GM19397 (cell line): ENCODE measurements around the gene ZBTB20.

Experiments
- ATAC-seq: cut with Tn5 transposase; IDR thresholded peaks from one replicate; pipeline ENCODE4 v1.9.1; 2021; ENCODE audit warnings: mild to moderate bottlenecking, moderate library complexity; ENCODE audit not compliant: unreplicated experiment

Gene ZBTB20

DNA sequence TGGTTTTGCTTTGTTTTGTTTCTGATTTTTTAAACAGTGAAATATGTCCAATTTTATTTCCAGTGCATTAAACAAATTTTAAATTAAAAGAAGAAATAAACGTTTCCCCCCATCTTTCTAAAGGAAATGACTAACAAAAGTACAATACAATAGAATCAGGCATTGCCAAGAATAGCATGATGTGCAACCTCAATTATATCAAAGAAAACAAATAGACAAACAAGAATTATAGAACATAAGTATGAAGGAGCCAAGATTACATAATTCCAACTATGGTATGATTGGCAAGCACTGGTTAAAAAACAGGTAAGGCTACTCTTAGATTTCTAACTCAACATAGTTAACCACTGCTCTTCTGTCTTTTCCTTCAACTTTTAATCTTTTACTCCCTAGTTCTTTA lies 826.8 kb downstream of the ZBTB20 start:
- no peak for ATAC-seq

DNA sequence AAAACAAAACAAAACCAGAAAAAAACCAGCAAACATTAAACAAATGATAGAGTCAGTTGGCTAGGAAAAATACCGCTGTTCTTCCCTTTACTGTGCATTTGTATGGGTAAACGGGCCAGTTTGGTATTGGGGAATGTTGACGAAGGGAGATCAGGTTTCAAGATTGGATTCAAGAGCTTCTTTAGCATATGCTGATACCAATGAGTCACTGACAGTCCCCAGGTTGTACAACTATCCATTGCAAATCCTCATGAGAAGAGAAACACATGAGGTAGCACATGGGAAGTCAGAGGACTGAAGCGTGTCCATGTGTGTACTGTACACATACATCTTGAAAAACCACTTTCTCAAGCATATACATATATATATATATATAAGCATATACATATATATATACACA lies 827.6 kb downstream of the ZBTB20 start:
- no peak for ATAC-seq

DNA sequence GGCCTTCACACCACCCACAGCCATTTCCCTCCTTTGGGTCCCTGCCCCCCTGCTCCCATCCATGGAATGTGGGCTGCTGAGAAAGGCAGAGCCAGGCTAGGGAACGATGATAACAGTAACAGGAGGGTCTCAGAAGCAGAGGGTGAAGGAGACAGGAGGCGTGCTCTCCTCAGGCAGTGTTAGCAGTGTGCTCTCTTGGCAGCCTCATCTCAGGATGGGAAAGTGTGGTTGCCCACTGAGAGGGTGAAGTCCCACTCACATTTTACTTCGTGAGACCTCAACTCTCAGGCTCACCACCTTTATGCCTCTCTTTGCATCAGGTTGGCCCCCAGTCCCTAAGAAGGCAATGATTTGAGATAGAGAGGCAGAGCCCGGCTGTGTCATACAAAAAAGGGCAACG lies 828.8 kb downstream of the ZBTB20 start:
- ATAC-seq, result no peak

GRCh38 chr3:114314282-114314681 lies 832.8 kb downstream of the ZBTB20 start:
- ATAC-seq, result no peak

- no peak for ATAC-seq
Measured at GRCh38 chr3:114313426-114313825, 833.7 kb downstream of the ZBTB20 start.

DNA sequence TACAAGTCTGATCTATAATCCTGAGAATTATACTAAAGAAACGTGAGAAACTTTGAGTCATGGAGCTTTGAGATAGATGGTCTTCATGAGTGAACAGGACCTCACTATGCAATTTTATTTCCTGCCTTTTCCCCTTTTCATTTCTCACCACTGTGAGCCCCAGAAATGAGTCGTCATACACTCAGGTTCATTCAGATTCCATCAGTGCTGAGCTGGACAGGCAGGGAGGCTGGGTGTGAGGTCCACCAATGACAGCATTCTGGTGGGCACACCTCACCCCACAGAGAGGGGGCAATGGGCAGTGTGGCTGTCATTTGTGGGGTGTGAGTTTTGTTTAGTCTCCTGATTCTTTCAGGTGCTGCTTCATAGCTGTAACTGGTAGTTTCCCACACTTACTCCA lies 836.4 kb downstream of the ZBTB20 start:
- ATAC-seq, result no peak

DNA sequence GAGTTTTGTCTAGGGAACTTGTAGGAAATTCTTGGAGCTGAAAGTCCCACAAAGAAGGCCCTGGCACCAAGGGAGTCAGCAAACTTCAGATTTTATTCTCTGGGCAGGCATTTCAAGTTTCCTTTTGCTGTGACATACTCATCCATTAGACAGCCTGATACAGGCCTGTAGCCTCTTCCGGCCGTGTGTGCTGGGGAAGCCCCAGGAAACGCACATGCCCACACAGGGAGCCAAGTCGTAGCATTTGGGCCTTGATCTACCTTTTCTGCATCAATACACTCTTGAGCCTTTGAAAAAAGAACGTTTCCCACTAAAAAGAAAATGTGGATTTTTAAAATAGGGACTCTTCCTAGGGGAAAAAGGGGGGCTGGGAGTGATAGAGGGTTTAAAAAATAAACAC lies 838.3 kb downstream of the ZBTB20 start:
- peak; percentile 87 for ATAC-seq

- ATAC-seq, result peak; percentile 12
Measured at GRCh38 chr3:114308377-114308776, 838.7 kb downstream of the ZBTB20 start.

DNA sequence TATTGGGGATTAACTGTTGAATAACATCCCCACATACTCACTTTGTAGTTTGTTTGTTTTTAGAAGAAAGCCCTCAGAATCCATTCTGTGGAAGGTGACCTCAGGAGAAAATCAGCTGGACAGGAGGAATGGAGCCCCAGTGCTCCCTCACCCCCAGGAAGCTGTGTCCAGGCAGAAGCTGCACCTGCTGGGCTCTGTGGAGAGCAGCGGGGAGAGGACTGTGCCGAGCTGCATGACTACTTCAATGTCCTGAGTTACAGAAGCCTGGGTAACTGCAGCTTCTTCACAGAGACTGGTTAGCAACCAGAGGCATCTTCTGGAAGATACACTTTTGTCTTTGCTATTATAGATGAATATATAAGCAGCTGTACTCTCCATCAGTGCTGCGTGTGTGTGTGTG lies 839.3 kb downstream of the ZBTB20 start:
- ATAC-seq, result no peak

GRCh38 chr3:114307222-114307830 lies 839.8 kb downstream of the ZBTB20 start:
- no peak for ATAC-seq

GRCh38 chr3:114299941-114300624 lies 847.0 kb downstream of the ZBTB20 start:
- ATAC-seq, result no peak

DNA sequence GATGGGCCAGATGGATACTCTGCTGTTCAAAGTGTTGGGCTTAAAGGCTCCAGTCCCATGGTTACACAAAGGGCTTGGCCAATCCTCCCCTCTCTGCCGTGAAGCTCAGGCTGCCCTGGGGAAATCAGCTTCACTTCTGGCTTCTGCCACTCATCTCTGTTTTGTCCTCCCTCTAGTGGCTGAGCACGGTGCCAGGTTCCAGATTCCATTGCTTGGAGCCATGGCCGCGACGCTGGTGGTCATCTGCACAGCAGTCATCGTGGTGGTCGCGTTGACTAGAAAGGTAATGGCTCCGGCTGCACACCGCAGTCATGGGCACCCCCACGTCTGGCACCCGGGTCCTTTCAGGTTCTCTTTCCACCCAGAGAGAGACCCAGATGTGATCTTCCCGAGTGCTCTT lies 847.7 kb downstream of the ZBTB20 start:
- ATAC-seq, result no peak

DNA sequence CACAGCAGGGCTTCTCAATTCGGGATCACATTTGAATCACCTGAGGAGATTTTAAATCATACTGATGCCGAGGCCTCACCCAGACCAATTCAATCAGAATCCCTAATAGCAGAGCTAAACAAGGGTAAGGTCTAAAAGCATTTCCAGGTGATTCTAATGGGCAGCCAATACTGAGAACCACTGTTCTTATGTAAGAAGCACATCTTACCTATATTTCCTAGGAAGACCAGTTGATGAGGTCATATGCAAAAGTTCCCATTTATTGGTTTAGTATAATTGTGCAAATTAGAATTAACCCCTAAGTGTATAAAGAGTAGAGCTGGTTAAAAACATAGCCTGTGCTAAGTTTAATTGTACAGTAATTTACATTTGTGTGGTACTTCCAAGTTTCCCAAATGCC lies 851.1 kb downstream of the ZBTB20 start:
- no peak for ATAC-seq

- ATAC-seq, result no peak
Measured at GRCh38 chr3:114294940-114295480, 852.1 kb downstream of the ZBTB20 start.

GRCh38 chr3:114293838-114294535 lies 853.1 kb downstream of the ZBTB20 start, which contains the start of gene TIGIT:
TIGIT (plus strand) TSS chr3:114294028; CDS start chr3:114294062, 34 bp downstream.
- no peak for ATAC-seq

GRCh38 chr3:114290911-114291901 lies 855.9 kb downstream of the ZBTB20 start:
- peak; percentile 92 for ATAC-seq

DNA sequence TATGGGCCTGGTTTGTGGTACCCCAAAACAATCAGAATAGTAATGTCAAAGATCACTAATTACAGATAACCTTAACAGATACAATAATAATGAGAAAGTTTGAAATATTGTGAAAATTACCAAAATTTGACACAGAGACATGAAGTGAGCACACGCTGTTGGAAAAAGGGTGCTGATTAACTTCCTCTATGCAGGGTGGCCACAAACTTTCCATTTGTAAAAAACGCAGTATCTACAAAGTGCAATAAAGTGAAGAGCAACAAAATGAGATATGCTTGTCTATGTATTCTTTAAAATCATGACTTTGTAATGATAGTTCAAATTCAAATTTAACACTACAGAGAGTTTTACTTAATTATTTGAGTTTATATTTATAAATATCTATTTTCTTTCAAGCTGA lies 860.8 kb downstream of the ZBTB20 start:
- ATAC-seq, result no peak

- no peak for ATAC-seq
Measured at GRCh38 chr3:114285648-114286230, 861.3 kb downstream of the ZBTB20 start.

GRCh38 chr3:114284644-114285043 lies 862.4 kb downstream of the ZBTB20 start:
- no peak for ATAC-seq
